ENCODE results near the gene MT1E.
"Not testable (repeated sequence)": the region's sequence is repeated elsewhere in the genome, so short reads cannot be mapped to it uniquely, and the experiment has no call there.

MT1E gene

GRCh38 chr16:56625140-56625942, at the start of gene MT1E:
MT1E (plus strand) TSS chr16:56625781; CDS start chr16:56625852, 71 bp downstream.
- no peak for DNase-seq

- DNase-seq = peak; percentile 92
These were observed 48.8 kb upstream of the MT1E start for GRCh38 chr16:56576585-56577299.

DNA sequence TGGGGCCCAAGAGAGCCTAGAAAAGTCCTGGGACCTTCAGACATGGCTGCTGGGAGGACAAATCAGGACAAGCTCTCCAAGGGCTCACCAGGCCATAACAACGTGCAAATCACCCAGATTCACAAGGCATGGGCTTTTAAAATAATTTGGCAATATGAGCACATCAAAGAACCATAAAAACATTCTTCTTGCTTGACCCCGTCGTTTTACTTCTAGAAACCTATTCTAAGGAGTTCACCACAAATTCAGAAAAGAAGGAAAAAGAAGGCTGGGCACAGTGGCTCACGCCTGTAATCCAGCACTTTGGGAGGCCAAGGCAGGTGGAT, 48.3 kb upstream of the MT1E start:
- DNase-seq = no peak

- no peak for DNase-seq
These were observed 45.1 kb upstream of the MT1E start for GRCh38 chr16:56580391-56581048.

DNA sequence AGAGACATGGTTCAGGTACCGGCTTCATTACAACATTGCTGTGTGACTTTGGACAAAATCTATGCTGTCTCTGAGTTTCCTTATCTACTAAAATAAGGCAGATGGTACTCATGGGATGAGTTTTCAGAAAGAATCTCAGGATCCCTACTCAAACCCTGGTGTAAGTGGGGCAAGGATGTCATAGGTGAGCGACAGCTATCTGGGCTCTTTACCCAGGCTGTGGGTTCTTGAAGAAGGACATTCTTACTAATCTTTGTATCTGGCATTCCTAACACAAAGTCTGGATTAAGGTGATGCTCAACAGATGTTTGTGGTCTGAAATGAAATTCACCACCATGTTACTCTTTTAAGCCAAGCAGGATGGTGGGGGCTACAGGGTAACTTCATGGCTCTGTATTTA, 42.7 kb upstream of the MT1E start:
- DNase-seq = not testable (repeated sequence)

- no peak for DNase-seq
These were observed 42.0 kb upstream of the MT1E start for GRCh38 chr16:56583351-56584168.

DNA sequence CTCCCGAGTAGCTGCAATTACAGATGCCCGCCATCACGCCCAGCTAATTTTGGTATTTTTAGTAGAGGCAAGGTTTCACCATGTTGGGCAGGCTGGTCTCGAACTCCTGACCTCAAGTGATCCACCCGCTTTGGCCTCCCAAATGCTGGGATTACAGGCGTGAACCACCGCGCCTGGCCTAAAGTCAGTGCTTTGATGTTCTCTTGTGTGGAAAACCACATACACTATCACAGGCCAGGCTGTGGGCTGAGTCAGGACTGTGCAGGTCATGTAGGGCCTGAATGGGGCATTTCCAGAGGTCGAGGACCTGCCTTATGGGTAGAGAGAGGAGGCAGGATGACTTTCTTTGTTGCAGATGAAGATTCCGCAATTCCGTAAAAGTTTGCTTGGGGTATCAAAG, 41.3 kb upstream of the MT1E start:
- no peak for DNase-seq

- DNase-seq = no peak
These were observed 36.8 kb upstream of the MT1E start for GRCh38 chr16:56588781-56589140.

- DNase-seq = no peak
These were observed 36.2 kb upstream of the MT1E start, which contains the start of gene MT3 for GRCh38 chr16:56589141-56590039. MT3 (plus strand) TSS chr16:56589528; CDS start chr16:56589591, 63 bp downstream.

- no peak for DNase-seq
These were observed 34.1 kb upstream of the MT1E start for GRCh38 chr16:56591377-56592060.

- DNase-seq = no peak
These were observed 31.8 kb upstream of the MT1E start for GRCh38 chr16:56593573-56594291.

DNA sequence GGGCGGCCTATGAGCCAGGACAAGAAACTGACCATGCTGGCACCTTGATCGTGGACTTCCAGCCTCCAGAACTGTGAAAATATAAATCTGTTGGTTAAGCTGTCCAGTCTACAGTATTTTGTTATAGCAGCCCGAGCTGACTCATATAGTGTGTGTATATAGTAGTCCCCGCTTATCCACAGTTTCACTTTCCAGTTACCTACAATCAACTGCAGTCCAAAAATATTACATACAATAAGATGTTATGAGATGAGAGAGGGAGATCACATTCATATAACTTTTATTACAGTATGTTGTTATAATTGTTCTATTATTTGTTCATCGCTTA, 31.3 kb upstream of the MT1E start:
- no peak for DNase-seq

DNA sequence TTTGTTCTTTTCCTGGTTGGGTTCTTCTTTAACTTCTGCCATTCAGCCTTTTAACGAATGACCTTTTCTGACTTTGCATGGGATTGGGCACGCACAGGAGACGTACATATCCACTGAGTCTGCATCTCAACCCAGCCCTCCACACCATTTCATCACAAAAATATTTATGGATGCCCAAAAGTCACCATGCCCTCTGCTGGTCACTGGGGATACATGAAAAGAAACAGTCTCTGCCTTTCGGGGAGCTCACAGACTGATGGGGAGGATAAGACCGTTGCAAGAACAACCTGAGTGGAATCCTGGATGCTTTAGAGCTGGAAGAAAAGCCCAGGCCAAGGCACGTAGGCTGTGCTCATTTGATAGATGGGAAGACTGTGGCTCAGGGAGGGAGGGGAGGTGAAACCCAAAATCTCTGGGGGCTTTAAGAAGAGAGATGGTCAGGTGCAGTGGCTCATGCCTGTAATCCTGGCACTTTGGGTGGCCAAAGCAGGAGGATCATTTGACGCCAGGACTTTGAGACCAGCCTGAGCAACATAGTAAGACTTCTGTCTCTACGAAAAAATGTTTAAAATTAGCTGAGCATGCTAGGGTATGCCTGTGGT, 25.1 kb upstream of the MT1E start:
- DNase-seq = no peak

- no peak for DNase-seq
These were observed 24.3 kb upstream of the MT1E start for GRCh38 chr16:56601325-56601724.

DNA sequence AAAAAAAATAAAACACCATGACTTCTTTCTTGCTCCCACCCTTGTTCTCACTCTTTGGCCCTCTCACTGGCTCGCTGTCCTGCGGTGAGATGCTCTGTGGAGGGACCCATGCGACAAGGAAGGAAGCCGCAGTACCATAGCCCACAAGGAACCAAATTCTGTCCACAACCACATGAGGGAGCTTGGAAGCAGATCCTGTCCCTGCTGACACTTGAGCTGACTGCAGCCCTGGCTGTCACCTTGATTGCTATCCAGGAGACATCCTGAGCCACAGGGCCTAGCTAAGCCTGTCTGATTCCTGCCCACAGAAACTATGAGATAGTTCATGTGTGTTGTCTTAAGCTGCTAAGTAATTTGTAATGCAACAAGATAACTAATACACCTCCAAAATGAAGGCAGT, 22.0 kb upstream of the MT1E start:
- DNase-seq = no peak

DNA sequence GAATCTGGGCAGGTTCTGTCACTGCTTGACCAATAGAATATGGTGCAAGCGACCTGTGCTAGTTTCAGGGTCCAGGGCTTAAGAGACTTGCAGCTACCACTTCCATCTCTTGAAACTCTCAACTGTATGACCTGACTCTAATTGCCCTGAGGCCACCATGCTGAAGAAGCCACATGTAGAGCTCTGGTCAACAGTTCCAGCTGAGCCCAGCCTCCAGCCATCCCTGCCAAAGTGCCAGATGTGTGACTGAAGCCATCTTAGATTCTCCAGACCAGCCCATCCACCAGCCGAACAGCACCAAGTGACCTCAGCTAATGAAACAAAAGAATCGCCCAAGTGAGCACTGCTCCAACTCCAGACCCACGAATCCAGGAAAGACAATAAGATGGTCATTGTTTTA, 20.6 kb upstream of the MT1E start:
- DNase-seq = no peak

GRCh38 chr16:56605475-56605874, 20.1 kb upstream of the MT1E start:
- DNase-seq = no peak

DNA sequence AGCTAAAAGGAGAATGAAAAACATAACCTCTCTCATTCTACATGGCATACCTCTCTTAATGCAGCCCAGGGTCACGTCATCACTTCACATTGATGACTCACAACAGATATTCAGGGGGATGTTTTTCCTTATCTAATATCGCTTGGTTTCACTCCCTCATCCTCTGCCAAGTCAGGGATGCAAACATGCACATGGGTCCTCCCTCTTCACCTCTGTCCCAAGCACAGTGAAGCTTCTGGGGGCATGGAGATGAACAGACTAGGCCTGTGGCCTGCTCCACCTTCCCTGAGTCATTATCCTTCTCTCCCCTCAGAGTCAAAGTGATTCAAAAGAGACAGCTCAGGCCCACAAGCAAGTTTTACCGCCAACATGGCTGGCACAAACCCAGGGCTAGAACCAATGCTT, 19.5 kb upstream of the MT1E start:
- DNase-seq = no peak

DNA sequence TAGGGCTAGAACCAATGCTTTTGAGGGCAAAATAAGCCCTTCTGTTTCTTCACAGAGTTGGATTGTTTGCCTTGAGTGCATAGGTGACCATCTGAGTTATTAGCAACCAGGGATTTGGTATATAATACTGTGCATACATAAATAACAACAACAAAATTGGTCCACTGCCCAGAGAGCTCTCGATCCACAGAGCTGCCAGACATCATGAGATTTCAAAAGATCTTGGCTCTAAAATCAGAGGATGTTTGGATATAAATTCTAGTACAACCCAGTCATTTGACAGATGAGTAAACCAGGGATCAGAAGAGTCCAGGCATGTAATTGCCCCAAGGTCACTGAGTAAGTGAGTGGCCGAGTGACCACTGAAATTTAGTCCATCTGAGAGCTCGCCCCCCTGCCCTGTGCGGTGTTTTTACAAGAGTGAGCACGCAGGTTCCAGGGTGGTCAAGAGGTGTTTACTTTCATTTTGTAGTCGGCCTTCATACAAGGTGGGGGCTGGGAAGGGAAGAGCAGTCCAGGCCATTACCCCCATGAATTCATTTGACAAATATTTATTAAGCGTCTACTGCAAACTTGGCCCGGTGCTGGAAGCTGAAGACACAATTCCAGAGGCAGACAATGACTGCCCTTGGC, 19.0 kb upstream of the MT1E start:
- DNase-seq = no peak

- DNase-seq = no peak
These were observed 18.4 kb upstream of the MT1E start for GRCh38 chr16:56607109-56607618.
